Measurements from ENCODE around the gene APOOL. TPM values are rescaled to one million over a fixed set of nuclear protein-coding genes. Genes with fewer than 3 reads are reported as not detected.

Gene APOOL
- total RNA-seq, 4 donors from 2014 or later, result 1.1 to 11.2 (median 7.2) TPM

- no peak for TF ChIP-seq POLR2AphosphoS5 (IDR thresholded peaks at IDR 0.05)
- no peak for TF ChIP-seq CTCF (IDR thresholded peaks at IDR 0.05)
- TF ChIP-seq EP300 (IDR thresholded peaks at IDR 0.05; ENCODE audit: low read depth), result no peak
- no peak for TF ChIP-seq POLR2A (IDR thresholded peaks at IDR 0.05)
- Histone ChIP-seq H3K4me3 (no peak overlapping the region), H3K27me3 (no peaks in the 10 kb centered on the region), H3K9me3 (no peaks in the 10 kb centered on the region), H3K4me1 (peaks cover 0 to 4% (median 1%) of the 10 kb centered on the region in 4 donors), H3K36me3 (no peaks in the 10 kb centered on the region), H3K27ac (no peak overlapping the region)
- 28% methylated on average over 1 of the region's 1 CpG; no CpG with 5 or more reads in 1 of the 2 donors for WGBS, 2 donors (ENCODE audit: low coverage in 1 of 2)
- no peak for DNase-seq
- intact Hi-C loops (cut with DNase I; ENCODE audit: low total_unique reads) (no loop called here), in situ Hi-C loops (cut with MboI; ENCODE audit: low pct_ligation_motif_present in 1 of 4, low pct_unique_long_range_greater_than_20kb in 1 of 4, low sequenced_read_pairs in 3 of 4) (loop anchor here (10.0 to 25.0 kb wide), 3 partner anchors 422 to 447 kb away; no protein-coding TSS in a partner anchor)
Observed at GRCh38 chrX:85115252-85115651, 111.6 kb downstream of the APOOL start.

- no peaks in the 10 kb centered on the region for H3K4me1 ChIP-seq
- in situ Hi-C loops (cut with MboI; ENCODE audit: low pct_ligation_motif_present in 1 of 4, low pct_unique_long_range_greater_than_20kb in 1 of 4, low sequenced_read_pairs in 3 of 4) (no loop called here), intact Hi-C loops (cut with DNase I; ENCODE audit: low total_unique reads) (no loop called here)
- H3K9me3 ChIP-seq, result no peaks in the 10 kb centered on the region
- H3K27me3 ChIP-seq, result no peaks in the 10 kb centered on the region
- H3K27ac ChIP-seq, result no peak overlapping the region
- DNase-seq, result no peak
- H3K4me3 ChIP-seq, result no peak overlapping the region
- TF ChIP-seq EP300 (IDR thresholded peaks at IDR 0.05; ENCODE audit: low read depth) (no peak), CTCF (IDR thresholded peaks at IDR 0.05) (no peak), POLR2A (IDR thresholded peaks at IDR 0.05) (no peak), POLR2AphosphoS5 (IDR thresholded peaks at IDR 0.05) (no peak)
- no peaks in the 10 kb centered on the region for H3K36me3 ChIP-seq
Observed at GRCh38 chrX:85136409-85136808, 132.7 kb downstream of the APOOL start.

GRCh38 chrX:85139422-85139821, 135.7 kb downstream of the APOOL start:
- H3K36me3 ChIP-seq, result no peaks in the 10 kb centered on the region
- in situ Hi-C loops (cut with MboI; ENCODE audit: low pct_ligation_motif_present in 1 of 4, low pct_unique_long_range_greater_than_20kb in 1 of 4, low sequenced_read_pairs in 3 of 4), result no loop called here
- no peak overlapping the region for H3K4me3 ChIP-seq
- H3K27ac ChIP-seq, result no peak overlapping the region
- H3K27me3 ChIP-seq, result no peaks in the 10 kb centered on the region
- H3K9me3 ChIP-seq, result no peaks in the 10 kb centered on the region
- no peak for DNase-seq
- TF ChIP-seq POLR2A (IDR thresholded peaks at IDR 0.05) (no peak), EP300 (IDR thresholded peaks at IDR 0.05; ENCODE audit: low read depth) (no peak), CTCF (IDR thresholded peaks at IDR 0.05) (no peak), POLR2AphosphoS5 (IDR thresholded peaks at IDR 0.05) (no peak)
- intact Hi-C loops (cut with DNase I; ENCODE audit: low total_unique reads), result no loop called here
- H3K4me1 ChIP-seq, result no peaks in the 10 kb centered on the region
- 81 to 88% methylated on average over 1 of the region's 1 CpG for WGBS, 2 donors (ENCODE audit: low coverage in 1 of 2)

GRCh38 chrX:85140964-85141363, 137.3 kb downstream of the APOOL start:
- no peak for DNase-seq
- intact Hi-C loops (cut with DNase I; ENCODE audit: low total_unique reads) (no loop called here), in situ Hi-C loops (cut with MboI; ENCODE audit: low pct_ligation_motif_present in 1 of 4, low pct_unique_long_range_greater_than_20kb in 1 of 4, low sequenced_read_pairs in 3 of 4) (no loop called here)
- Histone ChIP-seq H3K27ac (no peak overlapping the region), H3K27me3 (no peaks in the 10 kb centered on the region), H3K4me1 (no peaks in the 10 kb centered on the region), H3K9me3 (no peaks in the 10 kb centered on the region), H3K4me3 (no peak overlapping the region), H3K36me3 (no peaks in the 10 kb centered on the region)
- WGBS, 2 donors (ENCODE audit: low coverage in 1 of 2), result 62 to 80% methylated on average over 1 of the region's 1 CpG
- no peak for TF ChIP-seq EP300 (IDR thresholded peaks at IDR 0.05; ENCODE audit: low read depth)
- TF ChIP-seq POLR2AphosphoS5 (IDR thresholded peaks at IDR 0.05), result no peak
- TF ChIP-seq CTCF (IDR thresholded peaks at IDR 0.05), result no peak
- TF ChIP-seq POLR2A (IDR thresholded peaks at IDR 0.05), result no peak

Other genes with a start within 250 kb of the APOOL start
- gene SATL1, start 239.9 kb downstream of the APOOL start, total RNA-seq, result under 1 TPM in 1 of 4 donors, not detected in 3; 0.32 TPM
- gene ZNF711, start 240.1 kb downstream of the APOOL start, total RNA-seq, result 1 to 10 TPM in 2 of 4 donors, under 1 TPM in 1, not detected in 1; 1.00 to 3.8 (median 1.1) TPM

All from transverse colon (tissue), 4 donors.